IMR-90 (cell line): Measurements from ENCODE around the gene CDKN3. TPM values are rescaled to one million over a fixed set of nuclear protein-coding genes. Genes with fewer than 3 reads are reported as not detected.

Experiments used
- ATAC-seq: fragments of 200-7000 bp; cut with Tn5 transposase; 2 replicates; pipeline ENCODE4 v1.9.1; 2020; ENCODE audit warnings: low read depth, mild to moderate bottlenecking, moderate library complexity
- BruUV-seq: library from RNA; stranded (reverse); fragments of 400-500 nt; replicated peaks from 2 replicates; lab custom pipeline; 2021; lab: Mats Ljungman, UMichigan
- CTCF ChIA-PET: fragments of 300-600 bp; formaldehyde crosslinking; extraction: SDS; loops from one replicate; lab custom pipeline; 2021; ENCODE audit warnings: antibody characterized with exemption; lab: Yijun Ruan, JAX
- POLR2A ChIA-PET: fragments of 300-600 bp; sonication (Branson Sonifier 250); formaldehyde crosslinking; loops from one replicate; lab custom pipeline; 2022; ENCODE audit warnings: antibody characterized with exemption; ENCODE audit not compliant: unreplicated experiment; lab: Charles Lee
- DNase-seq: peaks from one replicate; pipeline ENCODE4 v3.0.0; 2013
- H2AFZ ChIP-seq: replicated peaks from 2 replicates; pipeline ENCODE3; 2013; ENCODE audit warnings: low read length, mild to moderate bottlenecking; ENCODE audit not compliant: poor library complexity
- H2AK5ac ChIP-seq: 2 replicates; pipeline ENCODE4 v1.6.1; 2013; ENCODE audit warnings: low read depth, low read length, inconsistent platforms
- H2AK9ac ChIP-seq: replicated peaks from 2 replicates; pipeline ENCODE3; 2013; ENCODE audit warnings: mild to moderate bottlenecking, low read depth, low read length, moderate library complexity; ENCODE audit not compliant: poor library complexity
- H2BK120ac ChIP-seq: 2 replicates; pipeline ENCODE4 v1.6.1; 2013; ENCODE audit warnings: low read depth, low read length, inconsistent platforms
- H2BK15ac ChIP-seq: 3 replicates; pipeline ENCODE4 v1.6.1; 2013; ENCODE audit warnings: low read depth, low read length, inconsistent platforms
- H2BK20ac ChIP-seq: 2 replicates; pipeline ENCODE4 v1.6.1; 2013; ENCODE audit warnings: low read depth, mild to moderate bottlenecking, inconsistent platforms, low read length, moderate library complexity
- H2BK5ac ChIP-seq: 2 replicates; pipeline ENCODE4 v1.6.1; 2013; ENCODE audit warnings: mild to moderate bottlenecking, low read depth, low read length, inconsistent platforms; ENCODE audit not compliant: poor library complexity, severe bottlenecking
- H3K14ac ChIP-seq: replicated peaks from 2 replicates; pipeline ENCODE4 v1.6.1; 2013; ENCODE audit warnings: low read depth, low read length, inconsistent platforms
- H3K18ac ChIP-seq: 2 replicates; pipeline ENCODE4 v1.6.1; 2013; ENCODE audit warnings: low read depth, low read length, control low read depth
- H3K23ac ChIP-seq: 2 replicates; pipeline ENCODE4 v1.6.1; 2013; ENCODE audit warnings: low read depth, low read length, inconsistent platforms
- H3K27ac ChIP-seq: 2 replicates; pipeline ENCODE4 v1.5.1; 2013; ENCODE audit warnings: mild to moderate bottlenecking, control low read depth, low read length; ENCODE audit not compliant: insufficient read depth
- H3K27me3 ChIP-seq: 2 replicates; pipeline ENCODE4 v1.6.1; 2013; ENCODE audit warnings: low read length; ENCODE audit not compliant: control insufficient read depth, insufficient read depth
- H3K36me3 ChIP-seq: 2 replicates; pipeline ENCODE4 v1.6.1; 2013; ENCODE audit warnings: low read length, mixed read lengths; ENCODE audit not compliant: control insufficient read depth, insufficient read depth
- H3K4ac ChIP-seq: 2 replicates; pipeline ENCODE4 v1.6.1; 2013; ENCODE audit warnings: low read depth, low read length, inconsistent platforms
- H3K4me1 ChIP-seq: 2 replicates; pipeline ENCODE4 v1.6.1; 2013; ENCODE audit warnings: low read length, mixed read lengths; ENCODE audit not compliant: control insufficient read depth, insufficient read depth
- H3K4me2 ChIP-seq: 2 replicates; pipeline ENCODE4 v1.6.1; 2013; ENCODE audit warnings: low read depth, mild to moderate bottlenecking, control low read depth, low read length, moderate library complexity
- H3K4me3 ChIP-seq: 2 replicates; pipeline ENCODE4 v1.5.1; 2013; ENCODE audit warnings: low read depth, mild to moderate bottlenecking, control low read depth, low read length, moderate library complexity; ENCODE audit not compliant: insufficient read depth
- H3K56ac ChIP-seq: 2 replicates; pipeline ENCODE4 v1.6.1; 2013; ENCODE audit warnings: low read length, inconsistent platforms; ENCODE audit not compliant: insufficient read depth; ENCODE audit errors: extremely low read depth
- H3K79me1 ChIP-seq, 2 experiments: 2 replicates each; pipeline ENCODE4 v1.6.1; 2013; ENCODE audit warnings: low read length in 2 of 2, inconsistent platforms in 1 of 2, low read depth in 1 of 2
- H3K9ac ChIP-seq: 2 replicates; pipeline ENCODE4 v1.6.1; 2013; ENCODE audit warnings: low read depth, low read length, control low read depth
- H3K9me1 ChIP-seq: 2 replicates; pipeline ENCODE4 v1.6.1; 2013; ENCODE audit warnings: low read length, inconsistent platforms; ENCODE audit not compliant: insufficient read depth
- H3K9me3 ChIP-seq: 2 replicates; pipeline ENCODE4 v1.6.1; 2013; ENCODE audit warnings: low read length; ENCODE audit not compliant: control insufficient read depth, insufficient read depth
- H4K20me1 ChIP-seq: 2 replicates; pipeline ENCODE4 v1.6.1; 2013; ENCODE audit warnings: low read length, inconsistent platforms; ENCODE audit not compliant: insufficient read depth
- H4K5ac ChIP-seq: 2 replicates; pipeline ENCODE4 v1.6.1; 2013; ENCODE audit warnings: mild to moderate bottlenecking, low read depth, low read length, control low read depth
- H4K8ac ChIP-seq, 2 experiments: 2 replicates each; pipeline ENCODE4 v1.6.1; 2013; ENCODE audit warnings: low read depth in 2 of 2, low read length in 2 of 2, control low read depth in 1 of 2, inconsistent platforms in 1 of 2
- H4K91ac ChIP-seq: 2 replicates; pipeline ENCODE4 v1.6.1; 2013; ENCODE audit warnings: low read depth, low read length, inconsistent platforms; ENCODE audit not compliant: insufficient read depth
- BHLHE40 ChIP-seq: fragments of 150-350 bp; IDR thresholded peaks from 2 replicates; pipeline ENCODE4 v1.6.1; 2016; ENCODE audit warnings: mild to moderate bottlenecking, low read depth, low read length
- CEBPB ChIP-seq: IDR thresholded peaks from 2 replicates; pipeline ENCODE4 v1.6.1; 2012; ENCODE audit warnings: low read depth, low read length, improper control_type of control experiment
- CHD1 ChIP-seq: IDR thresholded peaks from 2 replicates; pipeline ENCODE4 v1.6.1; 2012; ENCODE audit warnings: low read depth, low read length, improper control_type of control experiment
- CTCF ChIP-seq: conservative IDR thresholded peaks from 2 replicates; pipeline ENCODE4 v1.5.1; 2012; ENCODE audit warnings: mild to moderate bottlenecking, low read depth, low read length, improper control_type of control experiment
- MAFK ChIP-seq: IDR thresholded peaks from 2 replicates; pipeline ENCODE4 v1.6.1; 2012; ENCODE audit warnings: low read depth, low read length, improper control_type of control experiment
- MAZ ChIP-seq: IDR thresholded peaks from 2 replicates; pipeline ENCODE4 v1.6.1; 2012; ENCODE audit warnings: low read depth, mild to moderate bottlenecking, low read length, improper control_type of control experiment, moderate library complexity, borderline replicate concordance
- MXI1 ChIP-seq: IDR thresholded peaks from 2 replicates; pipeline ENCODE4 v1.6.1; 2012; ENCODE audit warnings: low read depth, mild to moderate bottlenecking, low read length, moderate library complexity, borderline replicate concordance
- NFE2L2 ChIP-seq: fragments of 150-350 bp; IDR thresholded peaks from 2 replicates; pipeline ENCODE4 v1.6.1; 2016; ENCODE audit warnings: low read depth, mild to moderate bottlenecking, low read length
- POLR2A ChIP-seq: IDR thresholded peaks from 2 replicates; pipeline ENCODE4 v1.6.1; 2012; ENCODE audit warnings: mild to moderate bottlenecking, low read depth, low read length
- RAD21 ChIP-seq: IDR thresholded peaks from 2 replicates; pipeline ENCODE4 v1.6.1; 2012; ENCODE audit warnings: low read length, improper control_type of control experiment
- RCOR1 ChIP-seq: IDR thresholded peaks from 2 replicates; pipeline ENCODE4 v1.6.1; 2012; ENCODE audit warnings: mild to moderate bottlenecking, low read length, improper control_type of control experiment; ENCODE audit not compliant: insufficient replicate concordance
- RFX5 ChIP-seq: IDR thresholded peaks from 2 replicates; pipeline ENCODE4 v1.8.0; 2012; ENCODE audit warnings: low read depth, mild to moderate bottlenecking, low read length, moderate library complexity
- SMC3 ChIP-seq: fragments of 150-350 bp; IDR thresholded peaks from 2 replicates; pipeline ENCODE4 v1.6.1; 2016; ENCODE audit warnings: low read depth, mild to moderate bottlenecking, antibody characterized with exemption, low read length, moderate library complexity
- USF2 ChIP-seq: fragments of 150-350 bp; IDR thresholded peaks from 2 replicates; pipeline ENCODE4 v1.6.1; 2017; ENCODE audit warnings: mild to moderate bottlenecking, antibody characterized with exemption, low read length, low read depth
- WGBS, 2 experiments: methylation state at CpG; one replicate each; pipeline versions ENCODE4 v1.1.5 to v1.1.7; 2013; ENCODE audit warnings: missing lambda C conversion rate in 2 of 2; ENCODE audit not compliant: insufficient read length in 1 of 2; ENCODE audit errors: extremely low coverage in 2 of 2; 5-methylcytosine and 5-hydroxymethylcytosine counted together
- dilution Hi-C: fragments of 300-500 bp; cut with HindIII; formaldehyde crosslinking; loops from one replicate; pipeline ENCODE4 v1.14.3; 2018; ENCODE audit warnings: low sequenced_read_pairs; ENCODE audit not compliant: unreplicated experiment
- in situ Hi-C: fragments of 300-500 bp; cut with MboI; formaldehyde crosslinking; loops from 3 replicates; pipeline ENCODE4 v1.14.3; 2019; ENCODE audit warnings: low sequenced_read_pairs, inconsistent platforms, mixed read lengths
- intact Hi-C: fragments of 100-400 bp; cut with micrococcal nuclease; formaldehyde crosslinking; loops from 2 replicates; pipeline ENCODE4 v1.10.0; 2022
- polyA plus RNA-seq, 3 experiments: library from polyadenylated mRNA; depleted of rRNA; stranded (reverse); fragments of >200 nt; gene quantifications; 2 replicates each; pipeline ENCODE4 v1.2.3, GENCODE V29; 2012; ENCODE audit warnings: low replicate concordance in 1 of 3
- total RNA-seq: library from RNA; depleted of rRNA; stranded (reverse); fragments of >200 nt; gene quantifications from 2 replicates; pipeline ENCODE4 v1.2.3, GENCODE V29; 2012
- TF ChIP-seq, protein P1 (sequence below): fragments of 150-350 bp; IDR thresholded peaks from 2 replicates; pipeline ENCODE4 v1.6.1; 2016; ENCODE audit warnings: low read depth, mild to moderate bottlenecking, low read length, moderate library complexity, borderline replicate concordance

The CDKN3 gene
- total and polyA plus RNA-seq, 2 of the 4 experiments (the other 2 are of a cell fraction) = 38.9 to 48.9 TPM

DNA sequence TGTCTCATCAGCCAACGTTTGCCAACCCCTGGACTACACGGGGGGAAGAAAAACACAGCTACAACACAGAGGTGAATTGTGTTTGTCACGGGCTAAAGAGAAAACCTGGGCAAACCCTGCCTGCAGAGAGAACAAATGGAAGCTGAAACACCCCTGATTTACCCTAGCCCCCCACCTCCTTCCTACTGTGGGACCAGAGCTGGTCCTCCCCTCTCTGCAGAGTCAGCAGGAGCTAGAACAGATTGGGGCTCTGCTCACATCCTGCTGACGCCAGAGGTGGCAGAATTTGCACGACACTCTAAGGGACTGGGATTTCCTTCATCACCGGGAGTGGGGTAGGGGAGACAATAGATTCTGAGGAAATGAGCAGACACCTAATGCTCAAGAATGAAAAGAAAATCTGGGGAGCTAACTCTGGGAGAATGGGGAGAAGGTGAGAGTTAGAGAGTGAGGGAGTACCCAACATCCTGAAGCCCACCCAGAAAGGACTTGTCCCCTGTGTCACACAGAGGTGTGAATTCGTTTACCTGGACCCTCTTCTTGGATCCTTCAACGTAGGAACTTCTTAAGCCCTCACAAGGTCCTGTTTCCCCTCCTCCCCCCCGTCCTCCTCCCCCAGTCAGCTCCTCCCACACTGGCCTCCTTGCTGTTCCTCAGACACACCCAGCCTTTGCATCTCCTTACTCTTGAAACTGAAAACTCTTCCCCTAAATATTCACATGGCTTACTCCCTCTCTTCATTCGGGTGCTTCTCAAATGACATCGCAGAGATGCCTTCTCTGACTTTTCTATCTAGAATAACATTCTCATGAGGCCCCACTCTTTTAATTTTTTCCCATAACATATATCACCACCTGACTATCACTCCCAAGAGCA lies 26.2 kb upstream of the CDKN3 start:
- no peak overlapping the region for H3K56ac ChIP-seq
- H2BK120ac ChIP-seq = no peak overlapping the region
- in situ Hi-C loops (no loop called here), dilution Hi-C loops (no loop called here), intact Hi-C loops (no loop called here)
- no peak overlapping the region for H3K4me3 ChIP-seq
- H3K9me1 ChIP-seq = no peaks in the 10 kb centered on the region
- H4K91ac ChIP-seq = no peak overlapping the region
- ChIA-PET CTCF (no interaction called here), POLR2A (no interaction called here)
- no peaks in the 10 kb centered on the region for H3K79me1 ChIP-seq
- peaks cover 5% of the 10 kb centered on the region for H3K4me1 ChIP-seq
- no peak overlapping the region for H2AK5ac ChIP-seq
- no peak overlapping the region for H2BK5ac ChIP-seq
- no peak overlapping the region for H4K5ac ChIP-seq
- WGBS, 2 experiments = 52% methylated on average over 3 of the region's 11 CpGs; no CpG with 5 or more reads in 1 of the 2 experiments
- H2AFZ ChIP-seq = no peak overlapping the region
- no peak overlapping the region for H3K18ac ChIP-seq
- H3K9me3 ChIP-seq = no peaks in the 10 kb centered on the region
- no peak overlapping the region for H3K4ac ChIP-seq
- ATAC-seq = no peak
- H3K27me3 ChIP-seq = no peaks in the 10 kb centered on the region; the same call in 1 of the 2 replicates
- no peak overlapping the region for H3K23ac ChIP-seq
- H4K20me1 ChIP-seq = no peaks in the 10 kb centered on the region
- H2BK20ac ChIP-seq = no peak overlapping the region
- H3K27ac ChIP-seq = no peak overlapping the region
- no peak overlapping the region for H3K14ac ChIP-seq
- H4K8ac ChIP-seq = no peak overlapping the region
- no peak for DNase-seq
- H2BK15ac ChIP-seq = no peak overlapping the region
- H3K9ac ChIP-seq = no peak overlapping the region
- no TSS peak for BruUV-seq
- H3K36me3 ChIP-seq = no peaks in the 10 kb centered on the region
- H3K4me2 ChIP-seq = no peak overlapping the region
- no peak overlapping the region for H2AK9ac ChIP-seq
- no peak for TF ChIP-seq MXI1
- TF ChIP-seq SMC3 = no peak
- TF ChIP-seq, protein P1, sequence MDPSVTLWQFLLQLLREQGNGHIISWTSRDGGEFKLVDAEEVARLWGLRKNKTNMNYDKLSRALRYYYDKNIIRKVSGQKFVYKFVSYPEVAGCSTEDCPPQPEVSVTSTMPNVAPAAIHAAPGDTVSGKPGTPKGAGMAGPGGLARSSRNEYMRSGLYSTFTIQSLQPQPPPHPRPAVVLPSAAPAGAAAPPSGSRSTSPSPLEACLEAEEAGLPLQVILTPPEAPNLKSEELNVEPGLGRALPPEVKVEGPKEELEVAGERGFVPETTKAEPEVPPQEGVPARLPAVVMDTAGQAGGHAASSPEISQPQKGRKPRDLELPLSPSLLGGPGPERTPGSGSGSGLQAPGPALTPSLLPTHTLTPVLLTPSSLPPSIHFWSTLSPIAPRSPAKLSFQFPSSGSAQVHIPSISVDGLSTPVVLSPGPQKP = no peak
- TF ChIP-seq CHD1 = no peak
- no peak for TF ChIP-seq CEBPB
- TF ChIP-seq BHLHE40 = no peak
- no peak for TF ChIP-seq POLR2A
- TF ChIP-seq NFE2L2 = no peak
- TF ChIP-seq MAFK = no peak
- no peak for TF ChIP-seq USF2
- no peak for TF ChIP-seq MAZ
- no peak for TF ChIP-seq RAD21
- no peak for TF ChIP-seq RCOR1
- TF ChIP-seq RFX5 = no peak
- TF ChIP-seq CTCF = no peak
